Measurements from ENCODE around the gene FLRT1. TPM values are rescaled to one million over a fixed set of nuclear protein-coding genes. Genes with fewer than 3 reads are reported as not detected.

Gene FLRT1
- polyA plus RNA-seq, 1 donor from 2014 or later, result 2.6 TPM

- no peaks in the 10 kb centered on the region for H3K79me2 ChIP-seq (replicated peaks; ENCODE audit: insufficient read depth, low read length)
- H3K4me3 ChIP-seq (ENCODE audit: low read length), result no peak overlapping the region
- H3F3A ChIP-seq (ENCODE audit: insufficient read depth, low read length, poor library complexity, severe bottlenecking), result no peaks in the 10 kb centered on the region
- H2AFZ ChIP-seq (ENCODE audit: low read depth, low read length), result no peak overlapping the region
- no peaks in the 10 kb centered on the region for H3K9me3 ChIP-seq (ENCODE audit: low read length)
- H3K36me3 ChIP-seq (ENCODE audit: insufficient read depth, low read length), result no peaks in the 10 kb centered on the region
- no peak overlapping the region for H3K27ac ChIP-seq (ENCODE audit: low read length)
- H3K4me2 ChIP-seq (ENCODE audit: low read length), result no peak overlapping the region
- H3K9me2 ChIP-seq (ENCODE audit: insufficient read depth, low read length), result no peaks in the 10 kb centered on the region
- H4K20me1 ChIP-seq (ENCODE audit: insufficient read depth), result no peaks in the 10 kb centered on the region
- TF ChIP-seq REST (IDR thresholded peaks at IDR 0.05; ENCODE audit: borderline replicate concordance), result no peak
- TF ChIP-seq TAF1 (IDR thresholded peaks at IDR 0.05; ENCODE audit: low read depth), result no peak
- no peak for TF ChIP-seq EZH2 (IDR thresholded peaks at IDR 0.05; ENCODE audit: borderline replicate concordance, insufficient read depth, low read length, poor library complexity, severe bottlenecking)
- no peak for TF ChIP-seq SMC3 (conservative IDR thresholded peaks at IDR 0.05; ENCODE audit: poor library complexity)
- TF ChIP-seq, protein P1, sequence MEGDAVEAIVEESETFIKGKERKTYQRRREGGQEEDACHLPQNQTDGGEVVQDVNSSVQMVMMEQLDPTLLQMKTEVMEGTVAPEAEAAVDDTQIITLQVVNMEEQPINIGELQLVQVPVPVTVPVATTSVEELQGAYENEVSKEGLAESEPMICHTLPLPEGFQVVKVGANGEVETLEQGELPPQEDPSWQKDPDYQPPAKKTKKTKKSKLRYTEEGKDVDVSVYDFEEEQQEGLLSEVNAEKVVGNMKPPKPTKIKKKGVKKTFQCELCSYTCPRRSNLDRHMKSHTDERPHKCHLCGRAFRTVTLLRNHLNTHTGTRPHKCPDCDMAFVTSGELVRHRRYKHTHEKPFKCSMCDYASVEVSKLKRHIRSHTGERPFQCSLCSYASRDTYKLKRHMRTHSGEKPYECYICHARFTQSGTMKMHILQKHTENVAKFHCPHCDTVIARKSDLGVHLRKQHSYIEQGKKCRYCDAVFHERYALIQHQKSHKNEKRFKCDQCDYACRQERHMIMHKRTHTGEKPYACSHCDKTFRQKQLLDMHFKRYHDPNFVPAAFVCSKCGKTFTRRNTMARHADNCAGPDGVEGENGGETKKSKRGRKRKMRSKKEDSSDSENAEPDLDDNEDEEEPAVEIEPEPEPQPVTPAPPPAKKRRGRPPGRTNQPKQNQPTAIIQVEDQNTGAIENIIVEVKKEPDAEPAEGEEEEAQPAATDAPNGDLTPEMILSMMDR (IDR thresholded peaks at IDR 0.05; ENCODE audit: poor library complexity, severe bottlenecking), result no peak
- no peak for TF ChIP-seq EP300 (conservative IDR thresholded peaks at IDR 0.05; ENCODE audit: poor library complexity, severe bottlenecking)
- no peak for TF ChIP-seq MXI1 (conservative IDR thresholded peaks at IDR 0.05; ENCODE audit: poor library complexity, severe bottlenecking)
- no peak for TF ChIP-seq POLR2AphosphoS5 (IDR thresholded peaks at IDR 0.05)
- TF ChIP-seq RAD21 (conservative IDR thresholded peaks at IDR 0.05), result no peak
- no peaks in the 10 kb centered on the region for H3K27me3 ChIP-seq (ENCODE audit: insufficient read depth, low read depth, low read length)
- no peak overlapping the region for H3K9ac ChIP-seq (ENCODE audit: low read length)
Measured at GRCh38 chr11:64078905-64079304, 43.2 kb downstream of the FLRT1 start.

GRCh38 chr11:64080390-64080789, 44.7 kb downstream of the FLRT1 start:
- Histone ChIP-seq H3F3A (ENCODE audit: insufficient read depth, low read length, poor library complexity, severe bottlenecking) (no peaks in the 10 kb centered on the region), H3K79me2 (replicated peaks; ENCODE audit: insufficient read depth, low read length) (no peaks in the 10 kb centered on the region), H3K9ac (ENCODE audit: low read length) (no peak overlapping the region), H2AFZ (ENCODE audit: low read depth, low read length) (no peak overlapping the region), H3K27me3 (ENCODE audit: insufficient read depth, low read depth, low read length) (no peaks in the 10 kb centered on the region), H3K4me3 (ENCODE audit: low read length) (no peak overlapping the region), H3K9me3 (ENCODE audit: low read length) (no peaks in the 10 kb centered on the region), H4K20me1 (ENCODE audit: insufficient read depth) (no peaks in the 10 kb centered on the region), H3K4me2 (ENCODE audit: low read length) (no peak overlapping the region), H3K9me2 (ENCODE audit: insufficient read depth, low read length) (no peaks in the 10 kb centered on the region), H3K36me3 (ENCODE audit: insufficient read depth, low read length) (no peaks in the 10 kb centered on the region), H3K27ac (ENCODE audit: low read length) (no peak overlapping the region)
- TF ChIP-seq REST (IDR thresholded peaks at IDR 0.05; ENCODE audit: borderline replicate concordance) (no peak), EZH2 (IDR thresholded peaks at IDR 0.05; ENCODE audit: borderline replicate concordance, insufficient read depth, low read length, poor library complexity, severe bottlenecking) (no peak), TAF1 (IDR thresholded peaks at IDR 0.05; ENCODE audit: low read depth) (no peak), EP300 (conservative IDR thresholded peaks at IDR 0.05; ENCODE audit: poor library complexity, severe bottlenecking) (no peak), MXI1 (conservative IDR thresholded peaks at IDR 0.05; ENCODE audit: poor library complexity, severe bottlenecking) (no peak)
- TF ChIP-seq, protein P1 (IDR thresholded peaks at IDR 0.05; ENCODE audit: poor library complexity, severe bottlenecking), result no peak

Data from neural cell (in vitro differentiated cells).